Amniotic epithelial cell (primary cell): Measurements from ENCODE around the gene SERPINA3.
"Not testable (repeated sequence)": the region's sequence is repeated elsewhere in the genome, so short reads cannot be mapped to it uniquely, and the experiment has no call there.

Experiments used
- DNase-seq: peaks from one replicate; pipeline ENCODE4 v3.0.0-alpha.2; 2010; ENCODE audit warnings: low read depth

Gene SERPINA3

DNA sequence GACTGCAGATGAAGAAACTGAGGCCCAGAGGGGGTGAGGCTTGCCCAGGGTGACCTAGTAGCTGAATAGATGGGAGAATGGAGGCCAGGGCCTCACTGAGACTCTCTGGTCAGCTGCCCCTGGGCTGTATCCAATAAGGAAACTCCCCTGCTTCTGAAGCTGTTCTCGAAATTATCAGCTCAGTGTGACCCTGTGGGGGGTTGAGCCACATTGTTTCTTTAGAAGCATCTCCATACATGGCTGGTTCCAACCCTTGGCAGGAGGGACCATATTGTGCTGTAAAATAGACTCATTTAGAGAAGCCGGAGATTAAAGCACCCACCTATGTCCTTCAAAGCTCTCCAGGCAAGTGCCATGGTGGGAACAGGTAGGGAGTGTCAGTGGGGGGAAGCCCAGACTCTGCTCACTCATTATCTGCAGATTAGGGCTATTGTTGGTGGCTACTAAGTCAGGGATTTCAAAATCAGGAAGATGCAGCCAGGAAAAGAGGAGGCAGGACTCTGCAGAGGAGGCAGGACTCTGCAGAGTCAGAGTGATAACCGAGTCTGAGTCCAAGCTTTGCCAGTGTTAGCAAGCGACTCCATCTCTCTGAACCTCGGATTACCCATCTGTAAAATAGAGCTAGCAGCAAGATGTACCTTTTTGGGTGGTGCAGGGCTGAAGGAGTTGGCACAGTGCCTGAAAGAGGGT is 27.5 kb upstream of the SERPINA3 start:
- DNase-seq = peak; percentile 41

DNA sequence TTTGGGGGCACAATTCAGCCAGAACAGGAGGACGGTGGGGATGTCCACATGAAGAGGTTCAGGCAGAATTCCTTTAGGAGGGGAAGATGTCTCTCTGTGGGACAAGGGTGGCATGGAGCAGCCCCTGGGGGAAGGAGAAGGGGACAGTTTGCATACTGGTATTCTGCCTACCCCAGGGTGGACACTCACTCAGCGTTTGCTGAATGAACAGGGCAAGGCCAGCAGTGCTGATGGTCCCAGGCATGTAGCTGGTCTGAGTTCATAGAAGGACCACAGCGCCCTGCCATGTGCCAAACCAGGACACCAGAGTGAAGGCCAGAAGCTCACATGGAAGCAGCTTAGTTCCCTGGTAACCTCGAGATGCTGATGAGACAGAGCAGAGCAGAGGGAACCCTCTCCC is 25.6 kb upstream of the SERPINA3 start:
- no peak for DNase-seq

DNA sequence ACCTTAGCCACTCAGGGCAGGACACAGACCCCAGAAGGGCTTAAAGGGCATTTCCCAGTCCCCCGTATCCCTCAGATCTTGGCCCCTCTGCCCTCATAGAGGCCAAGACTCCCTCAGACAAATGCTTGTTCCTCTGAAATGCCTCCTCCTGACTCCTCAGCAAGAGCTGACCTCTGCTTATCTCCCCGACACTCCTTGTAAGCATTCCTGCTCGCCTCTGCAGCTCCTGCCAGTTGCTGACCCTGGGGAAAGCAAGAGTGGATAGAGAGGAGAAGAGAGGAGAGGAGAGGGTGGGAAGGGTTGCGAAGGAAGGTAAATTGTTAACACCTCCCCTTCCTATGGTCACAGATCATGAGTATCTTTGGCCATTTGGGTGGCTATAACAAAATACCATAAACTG is 23.9 kb upstream of the SERPINA3 start:
- DNase-seq = peak; percentile 60

- no peak for DNase-seq
Observed at GRCh38 chr14:94591073-94591472, 21.1 kb upstream of the SERPINA3 start.

- no peak for DNase-seq
Observed at GRCh38 chr14:94591871-94592270, 20.3 kb upstream of the SERPINA3 start.

GRCh38 chr14:94592457-94592856 is 19.7 kb upstream of the SERPINA3 start:
- no peak for DNase-seq

- DNase-seq = peak; percentile 54
Observed at GRCh38 chr14:94593376-94593748, 18.8 kb upstream of the SERPINA3 start.

GRCh38 chr14:94593749-94594431 is 18.3 kb upstream of the SERPINA3 start:
- peak; percentile 63 for DNase-seq

- DNase-seq = no peak
Observed at GRCh38 chr14:94594441-94594840, 17.8 kb upstream of the SERPINA3 start.

- DNase-seq = no peak
Observed at GRCh38 chr14:94595912-94596311, 16.3 kb upstream of the SERPINA3 start.

GRCh38 chr14:94596361-94596760 is 15.8 kb upstream of the SERPINA3 start:
- no peak for DNase-seq

- DNase-seq = no peak
Observed at GRCh38 chr14:94597788-94598187, 14.4 kb upstream of the SERPINA3 start.

GRCh38 chr14:94598506-94598815 is 13.7 kb upstream of the SERPINA3 start:
- no peak for DNase-seq

DNA sequence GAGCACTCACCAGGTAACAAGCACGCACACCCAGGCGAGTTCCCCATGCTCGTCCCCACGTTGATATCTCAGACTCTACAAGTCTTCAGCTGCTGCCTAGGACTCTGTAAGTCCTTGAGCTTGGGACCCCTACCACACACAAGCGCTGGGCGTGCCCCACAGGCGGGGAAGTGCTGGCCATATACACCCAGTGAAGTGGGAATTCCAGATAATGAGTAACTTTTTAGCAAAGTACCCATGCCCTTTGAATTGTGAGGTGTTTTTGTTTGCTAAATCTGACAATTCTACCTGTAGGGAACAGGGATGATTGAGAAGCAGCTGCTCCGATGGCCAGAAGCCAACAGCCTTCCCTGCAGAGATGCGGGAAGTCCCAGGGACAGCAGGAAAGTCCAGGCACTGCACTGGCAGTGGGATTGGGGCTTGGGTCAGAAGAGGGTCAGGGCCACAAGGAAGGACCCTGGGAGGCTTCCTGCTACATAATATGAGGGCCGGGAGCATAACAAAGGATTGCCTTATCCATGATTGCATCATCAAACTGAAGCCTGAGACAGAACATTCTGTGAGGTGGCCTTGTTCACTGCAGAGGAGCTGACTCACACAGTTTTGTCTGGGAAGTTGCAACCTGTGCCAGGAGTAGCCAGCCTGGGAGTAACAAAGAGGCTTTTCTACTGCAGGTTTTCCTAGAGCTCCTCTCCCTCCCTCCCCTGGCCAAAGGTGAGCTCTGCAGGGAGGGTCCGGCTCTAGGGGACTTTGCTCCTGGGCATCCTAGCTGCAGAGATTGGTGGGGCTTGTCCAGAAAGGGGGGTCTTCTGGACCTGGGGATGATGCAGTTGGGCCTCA is 13.2 kb upstream of the SERPINA3 start:
- peak; percentile 99 for DNase-seq

GRCh38 chr14:94599656-94600004 is 12.6 kb upstream of the SERPINA3 start:
- DNase-seq = peak; percentile 44

GRCh38 chr14:94600148-94600545 is 12.0 kb upstream of the SERPINA3 start:
- DNase-seq = no peak

DNA sequence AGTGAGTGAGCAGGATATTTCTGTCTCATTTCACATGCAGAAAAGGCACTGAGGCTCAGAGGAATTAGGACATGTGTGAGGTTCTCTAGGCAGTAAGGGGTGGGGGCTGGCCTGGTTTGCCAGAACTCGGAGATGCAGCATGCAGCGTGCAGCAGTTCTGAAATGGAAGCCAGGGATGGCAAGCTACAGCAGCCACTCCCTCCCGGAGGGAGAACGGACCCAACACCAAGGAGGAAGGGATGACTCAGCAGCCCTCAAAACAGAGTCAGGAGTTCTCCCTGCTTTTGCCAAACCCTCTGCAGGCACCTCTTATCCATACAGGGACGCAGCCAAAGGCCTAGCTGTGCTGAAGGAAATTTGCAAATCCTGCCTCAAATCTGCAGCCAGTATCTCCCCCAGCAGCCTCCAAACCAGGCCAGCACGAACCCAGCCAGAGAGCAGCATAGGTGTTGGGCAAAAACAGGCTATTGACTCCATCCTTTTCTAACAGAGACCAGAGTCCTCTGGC is 10.3 kb upstream of the SERPINA3 start:
- peak; percentile 88 for DNase-seq

- no peak for DNase-seq
Observed at GRCh38 chr14:94602722-94603121, 9.5 kb upstream of the SERPINA3 start.

GRCh38 chr14:94605361-94605760 is 6.8 kb upstream of the SERPINA3 start:
- no peak for DNase-seq

DNA sequence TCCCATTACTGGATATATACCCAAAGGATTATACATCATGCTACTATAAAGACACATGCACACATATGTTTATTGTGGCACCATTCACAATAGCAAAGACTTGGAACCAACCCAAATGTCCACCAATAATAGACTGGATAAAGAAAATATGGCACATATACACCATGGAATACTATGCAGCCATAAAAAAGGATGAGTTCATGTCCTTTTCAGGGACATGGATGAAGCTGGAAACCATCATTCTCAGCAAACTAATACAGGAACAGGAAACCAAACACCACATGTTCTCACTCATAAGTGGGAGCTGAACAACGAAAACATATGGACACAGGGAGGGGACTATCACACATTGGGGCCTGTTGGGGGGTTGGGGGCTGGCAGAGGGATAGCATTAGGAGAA is 3.2 kb upstream of the SERPINA3 start:
- not testable (repeated sequence) for DNase-seq

DNA sequence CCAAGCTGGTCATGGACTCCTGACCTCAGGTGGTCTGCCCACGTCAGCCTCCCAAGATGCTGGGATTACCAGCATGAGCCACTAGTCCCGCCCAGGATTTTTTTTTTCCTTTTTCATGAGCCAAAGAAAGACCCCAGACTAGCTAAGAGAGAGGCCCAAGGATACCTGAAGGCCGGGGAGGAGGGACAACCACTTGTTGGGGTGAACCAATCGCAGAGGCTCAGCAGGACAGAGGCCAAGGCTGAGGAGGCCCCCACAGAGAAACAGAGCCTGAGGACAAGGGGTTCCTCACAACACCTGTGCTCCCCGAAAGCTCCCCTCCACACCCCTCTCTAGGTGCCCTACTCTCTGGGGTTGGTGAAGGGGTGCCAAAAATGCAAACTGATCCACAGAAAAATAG is 1.0 kb upstream of the SERPINA3 start:
- DNase-seq = no peak

GRCh38 chr14:94612580-94613554 is 676 bp downstream of the SERPINA3 start:
- peak; percentile 25 for DNase-seq
